G401 (cell line): ENCODE results near the gene DNAJC18. TPM values are rescaled to one million over a fixed set of nuclear protein-coding genes. Genes with fewer than 3 reads are reported as not detected.

Experiments
- total RNA-seq: library from RNA; depleted of rRNA; stranded (reverse); fragments of >200 nt; shearing (Covaris generic); gene quantifications from 2 replicates; pipeline ENCODE4 v1.2.3, GENCODE V29; 2014; rRNA removed

The DNAJC18 gene
- total RNA-seq, 1 experiment from 2014 or later, result 4.1 TPM

Other genes starting within 250 kb of the DNAJC18 start
- gene SIL1, start 241.2 kb downstream of the DNAJC18 start, total RNA-seq, result 31.3 and 66.4 TPM in 2 replicates
- gene MATR3, start 145.8 kb downstream of the DNAJC18 start, total RNA-seq, result 251 and 346 TPM in 2 replicates
- gene PAIP2, start 97.7 kb downstream of the DNAJC18 start, total RNA-seq, result 70.2 and 79.6 TPM in 2 replicates
- gene SLC23A1, start 56.2 kb downstream of the DNAJC18 start, total RNA-seq, result not detected in 2 replicates
- not detected in 2 replicates for gene MZB1, start 49.6 kb downstream of the DNAJC18 start, total RNA-seq
- gene PROB1, start 44.4 kb downstream of the DNAJC18 start, total RNA-seq, result 0.55 and 0.78 TPM in 2 replicates
- 10.6 and 24.7 TPM in 2 replicates for gene SPATA24, start 35.4 kb downstream of the DNAJC18 start, total RNA-seq
- gene ECSCR, start 23.2 kb upstream of the DNAJC18 start, total RNA-seq, result 2.0 and 6.3 TPM in 2 replicates
- gene SMIM33, start 31.5 kb upstream of the DNAJC18 start, total RNA-seq, result not detected in 2 replicates
- gene STING1, start 43.2 kb upstream of the DNAJC18 start, total RNA-seq, result 23.1 and 49.2 TPM in 2 replicates
- 134 and 140 TPM in 2 replicates for gene UBE2D2, start 121.8 kb upstream of the DNAJC18 start, total RNA-seq
- gene CXXC5, start 208.8 kb upstream of the DNAJC18 start, total RNA-seq, result 280 and 322 TPM in 2 replicates